Stimulated activated CD4-positive, alpha-beta T cell treated with anti-CD3 and anti-CD28 coated beads, Interleukin-12 subunit alpha, Interleukin-12 subunit beta, amount 100 ng/mL, for 4 hours (primary cell): ENCODE data around the gene GSTP1.
"Not testable (repeated sequence)": the region's sequence is repeated elsewhere in the genome, so short reads cannot be mapped to it uniquely, and the experiment has no call there.

ENCODE experiments used
- DNase-seq: peaks from one replicate; pipeline ENCODE4 v3.0.0-alpha.2; 2020

The GSTP1 gene

DNA sequence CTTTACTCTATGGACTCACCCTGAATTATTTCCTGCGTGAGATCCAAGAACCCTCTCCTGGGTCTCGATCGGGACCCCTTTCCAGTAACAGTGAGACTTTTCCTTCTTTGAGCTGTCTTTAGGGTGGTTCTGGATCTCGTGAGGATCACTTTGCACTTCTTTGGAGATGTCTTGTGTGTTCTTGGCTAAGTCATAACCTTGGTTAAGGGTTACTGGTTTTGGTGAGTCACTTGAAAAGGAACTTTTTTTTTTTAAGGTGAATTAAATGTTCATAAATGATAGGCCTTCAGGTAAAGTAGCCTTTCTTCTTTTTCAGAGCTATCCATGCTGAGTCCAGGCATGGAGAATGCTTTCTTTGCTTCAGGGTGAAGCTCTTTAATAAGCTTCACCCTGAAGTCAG, 19.4 kb upstream of the GSTP1 start:
- no peak for DNase-seq

DNA sequence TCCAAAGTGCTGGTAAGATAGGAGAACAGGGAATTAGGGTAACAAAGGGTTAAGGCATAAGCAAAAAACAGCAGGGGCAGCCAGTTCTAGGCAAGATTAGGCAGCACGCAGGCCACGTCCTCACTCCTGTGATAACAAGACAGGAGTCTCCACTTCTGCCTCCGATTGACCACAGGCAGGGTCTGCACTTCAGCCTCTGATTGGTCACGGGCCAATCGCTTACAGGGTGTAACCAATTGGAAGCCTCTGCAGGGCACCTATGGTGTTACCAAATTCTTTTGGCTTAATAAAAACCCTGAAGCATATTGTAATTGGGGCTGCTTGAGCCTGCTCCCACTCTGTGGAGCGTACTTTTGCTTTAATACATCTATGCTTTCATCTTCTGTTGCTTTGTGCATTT, 12.2 kb upstream of the GSTP1 start:
- no peak for DNase-seq

DNA sequence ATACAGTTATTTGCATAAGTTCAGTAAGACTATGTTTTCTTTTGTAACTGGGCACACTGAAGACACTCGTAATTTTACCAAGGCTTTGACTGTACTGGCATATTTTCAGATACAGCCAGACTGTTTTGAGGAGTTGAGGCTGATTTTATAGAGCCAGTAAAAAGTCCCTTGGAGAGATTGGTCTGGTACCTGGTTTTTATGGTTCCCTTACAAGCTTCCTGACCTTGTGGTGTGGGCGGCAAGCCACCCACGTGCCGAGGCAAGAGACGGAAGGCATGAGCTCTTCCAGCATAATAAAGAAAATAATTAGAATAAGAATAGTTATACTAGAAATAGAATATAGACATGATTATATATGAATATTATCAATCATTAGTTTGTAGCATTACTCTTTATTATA, 11.3 kb upstream of the GSTP1 start:
- DNase-seq, result no peak

DNA sequence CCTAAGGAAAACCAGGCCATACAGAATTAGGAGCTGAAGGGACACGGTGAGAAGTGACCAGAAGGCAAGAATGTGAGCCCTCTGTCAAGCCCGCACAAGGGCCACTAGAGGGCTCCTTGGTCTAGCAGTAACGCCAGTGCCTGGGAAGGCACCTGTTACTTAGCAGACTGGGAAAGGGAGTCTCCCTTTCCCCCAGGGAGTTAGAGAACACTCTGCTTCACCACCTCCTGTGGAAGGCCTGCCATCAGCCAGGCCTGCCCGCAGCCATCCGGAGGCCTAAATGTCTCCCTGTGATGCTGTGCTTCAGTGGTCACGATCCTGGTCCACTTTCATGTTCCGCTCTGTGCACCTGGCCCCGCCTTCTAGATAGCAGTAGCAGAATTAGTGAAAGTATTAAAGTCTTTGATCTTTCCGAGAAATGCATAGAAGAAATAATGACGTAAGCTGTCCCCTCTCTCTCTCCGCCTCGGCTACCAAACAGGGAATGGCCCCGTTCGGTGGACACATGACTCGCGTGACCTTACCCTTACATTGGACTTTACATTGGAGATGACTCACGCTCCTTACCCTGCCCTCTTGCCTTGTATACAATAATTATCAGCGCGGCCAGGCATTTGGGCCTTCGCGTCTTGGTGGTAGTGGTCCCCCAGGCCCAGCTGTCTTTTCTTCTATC, 10.7 kb upstream of the GSTP1 start:
- DNase-seq, result peak; percentile 20

DNA sequence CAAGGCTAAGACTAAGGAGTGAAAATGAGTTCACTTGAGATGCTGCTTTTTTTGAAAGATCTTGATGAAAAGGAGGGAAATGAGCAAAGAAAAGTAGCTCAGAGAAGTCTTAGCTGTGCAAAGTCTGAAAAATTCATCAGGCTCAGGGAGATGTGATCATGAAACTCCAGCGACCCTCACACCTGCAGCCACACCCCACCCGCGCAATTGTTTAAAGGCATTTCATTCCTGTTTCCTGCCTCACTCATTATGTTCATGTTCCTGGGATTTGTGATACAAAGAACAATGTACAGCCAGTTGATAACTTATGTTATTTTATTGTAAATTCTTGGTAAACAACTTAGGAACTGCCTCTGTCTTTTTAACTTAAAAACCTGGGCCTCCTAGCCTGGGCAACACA, 8.7 kb upstream of the GSTP1 start:
- no peak for DNase-seq

DNA sequence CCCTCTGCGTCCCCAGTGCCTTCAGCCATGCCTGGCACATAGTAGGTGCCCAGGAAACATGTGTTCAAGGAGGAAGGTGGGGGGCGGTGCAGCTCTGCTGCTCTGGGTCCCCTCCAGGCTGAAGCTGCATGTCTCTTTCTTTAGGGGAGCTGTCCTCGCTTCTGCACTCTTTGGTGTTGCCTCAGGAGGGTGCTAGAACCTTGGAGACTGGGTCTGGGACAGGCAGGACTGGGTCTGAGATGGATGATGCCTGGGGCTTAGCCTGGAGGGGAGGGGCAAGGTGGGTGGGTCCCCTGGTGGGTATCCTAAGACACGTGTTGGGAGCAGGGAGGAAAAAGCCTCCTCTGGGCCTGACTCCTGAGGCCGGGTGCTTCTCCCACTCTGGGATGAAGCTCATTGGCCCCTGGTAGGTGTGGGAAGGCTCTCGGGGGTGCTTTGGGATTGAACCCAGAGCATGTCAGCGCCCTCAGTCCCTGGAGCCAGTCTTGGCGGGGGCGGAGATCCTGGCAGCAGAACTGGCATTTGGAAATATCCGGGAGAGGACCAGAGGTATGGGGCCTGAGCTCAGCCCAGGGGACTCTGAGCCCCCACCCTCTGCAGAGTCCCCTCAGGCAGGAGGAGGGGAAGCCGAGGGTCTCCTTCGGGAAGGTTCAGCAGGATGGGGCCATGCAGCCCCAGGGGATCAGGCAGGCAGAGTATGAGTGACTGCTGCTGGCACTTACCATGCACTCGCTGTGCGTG, 6.7 kb upstream of the GSTP1 start:
- no peak for DNase-seq

DNA sequence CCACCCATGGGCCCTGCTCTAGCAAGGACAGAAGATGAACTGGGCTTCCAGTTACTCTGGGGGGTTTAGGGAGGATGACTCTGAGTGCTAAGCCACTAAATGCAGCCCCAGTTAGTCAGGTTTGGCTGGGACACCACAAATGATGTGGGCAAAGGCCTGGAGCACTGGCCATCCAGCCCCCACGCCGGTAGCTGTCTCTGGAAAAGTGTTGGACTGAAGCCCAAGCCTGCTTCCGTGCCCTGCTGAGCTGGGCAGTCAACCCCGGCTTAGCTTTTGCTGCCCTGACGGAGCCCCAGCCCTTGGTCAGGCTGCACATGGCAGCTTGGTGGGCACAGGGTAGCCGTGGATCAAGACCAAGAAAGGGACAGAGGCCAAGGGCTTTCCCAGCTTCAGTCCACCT, 5.7 kb upstream of the GSTP1 start:
- DNase-seq, result no peak

DNA sequence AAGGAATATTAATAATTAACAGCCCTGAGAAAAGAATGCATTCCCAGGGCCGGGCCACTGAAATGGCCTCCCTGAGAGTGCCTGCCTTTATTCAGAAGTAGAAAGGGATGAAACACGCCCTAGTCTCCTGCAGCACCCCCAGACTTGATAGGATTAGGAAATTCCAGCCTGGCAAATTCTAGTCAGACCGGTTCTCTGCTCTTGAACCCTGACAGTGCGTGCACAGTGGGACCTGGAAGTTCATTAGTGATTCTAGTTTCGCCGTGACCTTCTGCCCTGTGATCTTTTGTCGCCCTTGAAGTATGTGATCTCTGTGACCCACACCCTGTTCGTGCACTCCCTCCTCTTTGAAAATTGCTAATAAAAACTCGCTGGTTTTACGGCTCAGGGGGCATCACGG, 2.1 kb upstream of the GSTP1 start:
- DNase-seq, result no peak

DNA sequence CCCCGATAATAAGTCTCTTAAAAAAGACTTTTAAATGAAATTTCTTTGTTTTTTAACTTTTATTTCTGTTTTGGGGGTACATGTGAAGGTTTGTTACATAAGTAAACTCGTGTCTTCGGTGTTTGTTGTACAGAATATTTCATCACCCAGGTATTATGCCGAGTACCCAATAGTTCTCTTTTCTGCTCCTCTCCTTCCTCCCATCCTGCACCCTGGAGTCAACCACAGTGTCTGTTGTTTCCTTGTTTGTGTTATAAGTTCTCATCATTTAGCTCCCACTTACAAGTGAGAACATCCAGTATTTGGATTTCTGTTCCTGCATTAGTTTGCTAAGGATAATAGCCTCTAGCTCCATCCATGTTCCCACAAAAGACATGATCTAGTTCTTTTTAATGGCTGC, 1.6 kb upstream of the GSTP1 start:
- DNase-seq, result no peak

DNA sequence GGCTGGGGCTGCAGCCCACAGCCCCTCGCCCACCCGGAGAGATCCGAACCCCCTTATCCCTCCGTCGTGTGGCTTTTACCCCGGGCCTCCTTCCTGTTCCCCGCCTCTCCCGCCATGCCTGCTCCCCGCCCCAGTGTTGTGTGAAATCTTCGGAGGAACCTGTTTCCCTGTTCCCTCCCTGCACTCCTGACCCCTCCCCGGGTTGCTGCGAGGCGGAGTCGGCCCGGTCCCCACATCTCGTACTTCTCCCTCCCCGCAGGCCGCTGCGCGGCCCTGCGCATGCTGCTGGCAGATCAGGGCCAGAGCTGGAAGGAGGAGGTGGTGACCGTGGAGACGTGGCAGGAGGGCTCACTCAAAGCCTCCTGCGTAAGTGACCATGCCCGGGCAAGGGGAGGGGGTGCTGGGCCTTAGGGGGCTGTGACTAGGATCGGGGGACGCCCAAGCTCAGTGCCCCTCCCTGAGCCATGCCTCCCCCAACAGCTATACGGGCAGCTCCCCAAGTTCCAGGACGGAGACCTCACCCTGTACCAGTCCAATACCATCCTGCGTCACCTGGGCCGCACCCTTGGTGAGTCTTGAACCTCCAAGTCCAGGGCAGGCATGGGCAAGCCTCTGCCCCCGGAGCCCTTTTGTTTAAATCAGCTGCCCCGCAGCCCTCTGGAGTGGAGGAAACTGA, 731 bp downstream of the GSTP1 start:
- peak; percentile 23 for DNase-seq

DNA sequence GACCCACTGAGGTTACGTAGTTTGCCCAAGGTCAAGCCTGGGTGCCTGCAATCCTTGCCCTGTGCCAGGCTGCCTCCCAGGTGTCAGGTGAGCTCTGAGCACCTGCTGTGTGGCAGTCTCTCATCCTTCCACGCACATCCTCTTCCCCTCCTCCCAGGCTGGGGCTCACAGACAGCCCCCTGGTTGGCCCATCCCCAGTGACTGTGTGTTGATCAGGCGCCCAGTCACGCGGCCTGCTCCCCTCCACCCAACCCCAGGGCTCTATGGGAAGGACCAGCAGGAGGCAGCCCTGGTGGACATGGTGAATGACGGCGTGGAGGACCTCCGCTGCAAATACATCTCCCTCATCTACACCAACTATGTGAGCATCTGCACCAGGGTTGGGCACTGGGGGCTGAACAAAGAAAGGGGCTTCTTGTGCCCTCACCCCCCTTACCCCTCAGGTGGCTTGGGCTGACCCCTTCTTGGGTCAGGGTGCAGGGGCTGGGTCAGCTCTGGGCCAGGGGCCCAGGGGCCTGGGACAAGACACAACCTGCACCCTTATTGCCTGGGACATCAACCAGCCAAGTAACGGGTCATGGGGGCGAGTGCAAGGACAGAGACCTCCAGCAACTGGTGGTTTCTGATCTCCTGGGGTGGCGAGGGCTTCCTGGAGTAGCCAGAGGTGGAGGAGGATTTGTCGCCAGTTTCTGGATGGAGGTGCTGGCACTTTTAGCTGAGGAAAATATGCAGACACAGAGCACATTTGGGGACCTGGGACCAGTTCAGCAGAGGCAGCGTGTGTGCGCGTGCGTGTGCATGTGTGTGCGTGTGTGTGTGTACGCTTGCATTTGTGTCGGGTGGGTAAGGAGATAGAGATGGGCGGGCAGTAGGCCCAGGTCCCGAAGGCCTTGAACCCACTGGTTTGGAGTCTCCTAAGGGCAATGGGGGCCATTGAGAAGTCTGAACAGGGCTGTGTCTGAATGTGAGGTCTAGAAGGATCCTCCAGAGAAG, 1.6 kb downstream of the GSTP1 start:
- DNase-seq, result no peak

DNA sequence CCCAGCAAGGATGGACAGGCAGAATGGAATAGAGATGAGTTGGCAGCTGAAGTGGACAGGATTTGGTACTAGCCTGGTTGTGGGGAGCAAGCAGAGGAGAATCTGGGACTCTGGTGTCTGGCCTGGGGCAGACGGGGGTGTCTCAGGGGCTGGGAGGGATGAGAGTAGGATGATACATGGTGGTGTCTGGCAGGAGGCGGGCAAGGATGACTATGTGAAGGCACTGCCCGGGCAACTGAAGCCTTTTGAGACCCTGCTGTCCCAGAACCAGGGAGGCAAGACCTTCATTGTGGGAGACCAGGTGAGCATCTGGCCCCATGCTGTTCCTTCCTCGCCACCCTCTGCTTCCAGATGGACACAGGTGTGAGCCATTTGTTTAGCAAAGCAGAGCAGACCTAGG, 2.3 kb downstream of the GSTP1 start:
- DNase-seq, result no peak

DNA sequence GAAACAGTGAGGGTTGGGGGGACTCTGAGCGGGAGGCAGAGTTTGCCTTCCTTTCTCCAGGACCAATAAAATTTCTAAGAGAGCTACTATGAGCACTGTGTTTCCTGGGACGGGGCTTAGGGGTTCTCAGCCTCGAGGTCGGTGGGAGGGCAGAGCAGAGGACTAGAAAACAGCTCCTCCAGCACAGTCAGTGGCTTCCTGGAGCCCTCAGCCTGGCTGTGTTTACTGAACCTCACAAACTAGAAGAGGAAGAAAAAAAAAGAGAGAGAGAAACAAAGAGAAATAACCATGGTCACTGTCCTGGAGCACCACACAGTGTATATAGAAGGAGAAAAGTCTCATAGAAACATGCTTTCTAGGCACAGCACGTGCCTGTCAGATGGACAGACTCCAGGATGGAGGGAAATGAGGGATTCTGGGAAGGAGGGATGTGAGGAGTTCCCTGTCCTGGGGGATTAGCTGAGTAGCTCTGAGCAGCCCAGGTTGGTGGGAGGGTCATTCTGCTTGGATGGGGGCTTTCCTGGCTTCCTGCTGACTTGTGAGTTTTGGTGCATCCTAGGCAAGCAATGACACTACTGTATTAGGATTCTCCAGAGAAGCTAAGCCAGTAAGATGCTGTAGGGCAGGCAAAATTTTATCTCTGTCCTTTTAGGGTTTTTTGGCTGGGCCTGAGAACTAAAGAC, 3.1 kb downstream of the GSTP1 start:
- no peak for DNase-seq

DNA sequence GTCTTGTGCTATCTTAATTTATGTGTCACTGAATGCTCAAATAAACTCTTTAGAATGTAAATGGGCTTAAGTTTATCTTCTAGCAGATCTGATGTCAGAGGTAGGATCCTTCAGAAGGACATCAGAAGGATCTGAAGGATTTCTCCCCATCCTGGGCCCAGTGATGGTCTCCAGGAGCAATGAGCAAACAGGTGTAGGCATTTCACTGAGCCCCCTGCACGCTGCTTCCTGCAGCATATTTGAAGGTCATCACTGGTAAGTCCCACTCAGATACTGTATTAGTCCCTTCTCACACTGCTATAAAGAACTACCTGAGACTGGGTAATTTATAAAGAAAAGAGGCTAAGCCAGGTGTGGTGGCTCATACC, 4.5 kb downstream of the GSTP1 start:
- no peak for DNase-seq

DNA sequence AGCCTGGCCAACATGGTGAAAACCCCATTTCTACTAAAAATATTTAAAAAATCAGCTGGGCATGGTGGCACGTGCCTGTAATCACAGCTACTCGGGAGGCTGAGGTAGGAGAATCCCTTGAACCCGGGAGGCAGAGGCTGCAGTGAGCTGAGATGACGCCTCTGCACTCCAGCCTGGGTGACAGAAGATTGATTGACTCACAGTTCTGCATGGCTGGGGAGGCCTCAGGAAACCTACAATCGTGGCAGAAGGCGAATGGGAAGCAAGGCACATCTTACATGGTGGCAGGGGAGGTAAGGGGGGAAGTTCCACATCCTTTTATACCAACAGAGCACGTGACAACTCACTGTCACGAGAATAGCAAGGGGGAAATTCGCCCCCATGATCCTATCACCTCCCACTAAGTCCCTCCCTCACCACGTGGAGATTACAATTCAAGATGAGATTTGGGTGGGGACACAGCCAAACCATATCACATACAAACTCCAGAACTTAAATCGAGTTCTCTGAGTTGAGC, 5.3 kb downstream of the GSTP1 start:
- not testable (repeated sequence) for DNase-seq

DNA sequence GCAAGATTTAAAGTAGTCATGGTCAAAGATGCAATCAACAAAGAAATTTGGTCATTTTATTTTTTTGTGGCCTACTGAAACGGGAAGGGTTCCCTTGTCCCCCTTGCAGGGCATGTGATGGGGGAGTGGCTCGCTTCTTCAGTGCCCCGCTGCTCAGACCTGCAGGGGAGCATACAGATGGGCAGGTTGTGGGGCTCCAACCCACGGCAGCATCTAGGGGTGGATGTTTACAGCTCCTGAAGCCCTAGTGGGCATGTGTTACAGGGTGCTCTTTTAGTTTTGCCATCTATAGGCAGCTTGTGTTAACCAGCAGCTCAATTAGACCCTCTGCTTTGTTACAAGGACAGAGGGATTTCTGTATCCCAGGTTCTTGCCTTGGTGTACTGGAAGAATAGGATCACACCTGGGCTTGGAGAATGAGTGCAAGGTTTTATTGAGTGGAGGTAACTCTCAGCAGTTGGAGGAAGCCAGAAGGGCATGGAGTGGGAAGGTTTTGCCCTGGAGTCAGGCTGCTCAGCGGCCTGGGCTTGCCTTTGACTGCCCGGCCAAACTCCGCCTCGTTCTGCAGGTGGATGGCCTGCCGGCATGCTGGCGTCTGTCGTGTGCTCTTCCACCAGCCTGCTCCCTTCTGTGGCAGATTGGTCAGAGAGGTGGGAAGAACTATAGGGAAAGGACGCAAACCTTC, 9.4 kb downstream of the GSTP1 start:
- DNase-seq, result no peak

DNA sequence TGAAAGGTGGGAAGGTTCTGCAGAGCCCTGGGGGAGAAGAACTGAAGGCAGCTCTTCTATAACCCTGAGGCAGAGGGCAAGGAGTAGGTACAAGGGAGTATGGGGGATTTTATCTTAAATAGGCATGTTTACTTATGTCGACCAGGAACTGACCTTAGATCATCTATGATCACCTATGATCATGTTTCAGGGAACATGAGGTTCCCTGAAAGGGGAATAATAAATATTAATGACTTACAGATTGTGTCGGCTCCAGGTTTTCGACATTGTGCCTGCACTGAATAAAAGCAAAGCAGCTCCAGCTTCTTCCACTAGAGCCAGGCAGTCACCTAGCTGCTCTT, 9.9 kb downstream of the GSTP1 start:
- DNase-seq, result no peak

DNA sequence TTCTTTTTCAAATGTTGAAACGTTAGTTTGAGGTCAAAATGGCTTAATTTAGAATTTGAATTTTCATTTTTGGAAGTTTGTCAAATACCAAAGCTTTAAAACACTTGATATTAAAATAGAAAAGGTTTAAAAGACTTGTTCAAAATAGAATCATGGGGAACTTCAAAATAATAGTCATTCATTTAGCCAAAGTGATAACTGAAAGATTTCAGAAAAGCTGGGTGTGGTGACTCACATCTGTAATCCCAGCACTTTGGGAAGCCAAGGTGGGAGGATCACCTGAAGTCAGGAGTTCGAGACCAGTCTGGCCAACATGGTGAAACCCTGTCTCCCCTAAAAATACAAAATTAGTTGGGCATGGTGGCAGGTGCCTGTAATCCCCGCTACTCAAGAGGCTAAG, 10.9 kb downstream of the GSTP1 start:
- no peak for DNase-seq

DNA sequence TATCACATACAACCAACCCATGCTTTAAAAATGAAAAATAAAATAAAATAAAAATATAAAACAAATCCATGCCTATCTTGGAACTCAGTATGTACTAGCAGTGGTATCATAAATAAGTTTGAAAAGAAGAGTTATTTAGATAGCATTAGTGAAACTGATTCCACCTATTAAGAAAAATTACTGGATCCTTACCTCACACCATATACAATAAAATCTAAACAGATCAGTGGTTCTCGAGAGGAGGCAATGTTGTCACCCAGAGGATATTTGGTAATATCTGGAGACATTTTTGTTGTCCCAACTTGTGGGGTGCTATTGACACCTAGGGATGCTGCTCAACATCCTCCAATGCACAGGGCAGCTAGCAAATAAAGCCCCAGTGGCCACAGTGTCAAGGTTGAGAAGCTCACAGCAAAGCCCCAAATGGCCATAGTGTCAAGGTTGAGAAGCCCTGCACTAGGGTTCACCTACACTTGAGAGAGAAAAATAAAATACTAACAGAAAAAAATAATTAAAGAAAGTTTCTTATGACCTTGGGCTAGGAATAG, 13.2 kb downstream of the GSTP1 start:
- DNase-seq, result no peak

DNA sequence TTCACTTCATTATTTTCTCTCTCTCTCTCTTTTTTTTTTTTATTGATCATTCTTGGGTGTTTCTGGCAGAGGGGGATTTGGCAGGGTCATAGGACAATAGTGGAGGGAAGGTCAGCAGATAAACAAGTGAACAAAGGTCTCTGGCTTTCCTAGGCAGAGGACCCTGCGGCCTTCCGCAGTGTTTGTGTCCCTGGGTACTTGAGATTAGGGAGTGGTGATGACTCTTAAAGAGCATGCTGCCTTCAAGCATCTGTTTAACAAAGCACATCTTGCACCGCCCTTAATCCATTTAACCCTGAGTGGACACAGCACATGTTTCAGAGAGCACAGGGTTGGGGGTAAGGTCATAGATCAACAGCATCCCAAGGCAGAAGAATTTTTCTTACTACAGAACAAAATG, 13.8 kb downstream of the GSTP1 start:
- DNase-seq, result not testable (repeated sequence)

DNA sequence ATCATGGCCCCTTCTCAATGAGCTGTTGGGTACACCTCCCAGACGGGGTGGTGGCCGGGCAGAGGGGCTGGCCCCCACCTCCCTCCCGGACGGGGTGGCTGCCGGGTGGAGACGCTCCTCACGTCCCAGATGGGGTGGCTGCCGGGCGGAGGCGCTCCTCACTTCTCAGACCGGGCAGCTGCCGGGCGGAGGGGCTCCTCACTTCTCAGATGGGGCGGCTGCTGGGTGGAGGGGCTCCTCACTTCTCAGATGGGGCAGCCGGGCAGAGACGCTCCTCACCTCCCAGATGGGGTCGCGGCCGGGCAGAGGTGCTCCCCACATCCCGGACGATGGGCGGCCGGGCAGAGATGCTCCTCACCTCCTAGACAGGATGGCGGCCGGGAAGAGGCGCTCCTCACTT, 14.4 kb downstream of the GSTP1 start:
- DNase-seq, result not testable (repeated sequence)
